K562 (cell line): ENCODE data around the gene RNU6-1. TPM values are rescaled to one million over a fixed set of nuclear protein-coding genes. Genes with fewer than 3 reads are reported as not detected.
A peak's percentile ranks its signal among the peaks of the same experiment; 100 is the strongest.

Experiments
- ATAC-seq: fragments of 200-7000 bp; cut with Tn5 transposase; 3 replicates; pipeline ENCODE4 v1.9.1; 2020; ENCODE audit warnings: moderate library complexity
- BruUV-seq: library from RNA; stranded (reverse); fragments of 400-500 nt; replicated peaks from 2 replicates; lab custom pipeline; 2021; lab: Mats Ljungman, UMichigan
- CTCF ChIA-PET: fragments of 300-600 bp; formaldehyde crosslinking; extraction: SDS; loops from one replicate; lab custom pipeline; 2021; ENCODE audit warnings: low intra/inter-chr PET ratio; lab: Yijun Ruan, JAX
- POLR2A ChIA-PET: fragments of 300-600, 350-650 bp; sonication (Branson Sonifier 250); formaldehyde crosslinking; extraction: SDS; loops from one replicate; lab custom pipeline; 2021; ENCODE audit warnings: antibody characterized with exemption, inconsistent platforms; lab: Yijun Ruan, JAX
- DNase-seq, 4 experiments: peaks; one replicate each; pipeline versions ENCODE4 v3.0.0 to v3.0.0-alpha.2; 2011 to 2018; ENCODE audit warnings: low spot score in 3 of 4, mixed read lengths in 3 of 4; ENCODE audit errors: extremely low read depth in 1 of 4
- FAIRE-seq: peaks from 2 replicates; lab custom pipeline; 2011; peaks lifted over from hg19 to GRCh38; lab: Jason Lieb, UNC
- H2AFZ ChIP-seq: 2 replicates; pipeline ENCODE4 v1.6.0; 2011; ENCODE audit warnings: low read depth, low read length, control low read depth, inconsistent platforms
- H3K27ac ChIP-seq: fragments of 200-600 bp; 3 replicates; pipeline ENCODE4 v1.8.0; 2011; ENCODE audit warnings: low read depth, mild to moderate bottlenecking, control low read depth, inconsistent platforms, low read length, moderate library complexity, mixed read lengths; ENCODE audit errors: extremely low read depth
- H3K27me3 ChIP-seq, 2 experiments: fragments of 300-600 bp in 1 of 2; 2 replicates in 1 of 2; 3 replicates in 1 of 2; pipeline versions ENCODE4 v1.6.0 to v1.8.0; 2011; ENCODE audit warnings: inconsistent platforms in 2 of 2, low read length in 2 of 2, mild to moderate bottlenecking in 1 of 2, mixed read lengths in 1 of 2, moderate library complexity in 1 of 2; ENCODE audit not compliant: control insufficient read depth in 2 of 2, insufficient read depth in 2 of 2
- H3K36me3 ChIP-seq: fragments of 300-600 bp; 3 replicates; pipeline ENCODE4 v1.8.0; 2011; ENCODE audit warnings: mild to moderate bottlenecking, low read length, inconsistent platforms; ENCODE audit not compliant: control insufficient read depth, insufficient read depth
- H3K4me1 ChIP-seq, 2 experiments: fragments of 200-600 bp in 1 of 2; replicated peaks in 1 of 2; 2 replicates in 1 of 2; 3 replicates in 1 of 2; pipeline versions ENCODE4 v1.5.1 to v1.8.0; 2011; ENCODE audit warnings: inconsistent platforms in 2 of 2, low read length in 2 of 2, mild to moderate bottlenecking in 1 of 2, mixed read lengths in 1 of 2, moderate library complexity in 1 of 2; ENCODE audit not compliant: control insufficient read depth in 2 of 2, insufficient read depth in 2 of 2
- H3K4me2 ChIP-seq: 2 replicates; pipeline ENCODE4 v1.6.1; 2011; ENCODE audit warnings: low read length, control low read depth, inconsistent platforms, mixed read lengths; ENCODE audit not compliant: insufficient read depth
- H3K4me3 ChIP-seq: fragments of 200-600 bp; sonication (generic), shearing (Covaris generic); 2 replicates; pipeline ENCODE4 v1.5.1; 2016; ENCODE audit warnings: control low read depth, inconsistent platforms
- H3K79me2 ChIP-seq: fragments of 200-600 bp; 3 replicates; pipeline ENCODE4 v1.8.0; 2011; ENCODE audit warnings: low read length, inconsistent platforms; ENCODE audit not compliant: control insufficient read depth, insufficient read depth
- H3K9ac ChIP-seq, 2 experiments: 2 replicates each; pipeline versions ENCODE4 v1.6.0 to v1.6.1; 2011; ENCODE audit warnings: low read depth in 2 of 2, low read length in 2 of 2, control low read depth in 1 of 2, inconsistent platforms in 1 of 2, mild to moderate bottlenecking in 1 of 2, mixed read lengths in 1 of 2; ENCODE audit not compliant: insufficient read depth in 1 of 2
- H3K9me1 ChIP-seq: one replicate; pipeline ENCODE4 v1.6.0; 2011; ENCODE audit warnings: inconsistent platforms, mild to moderate bottlenecking, low read length, moderate library complexity; ENCODE audit not compliant: control insufficient read depth, insufficient read depth
- H3K9me3 ChIP-seq: replicated peaks from 2 replicates; pipeline ENCODE4 v1.5.1; 2011; ENCODE audit warnings: low read depth, low read length, inconsistent platforms; ENCODE audit not compliant: control insufficient read depth, insufficient read depth
- H4K20me1 ChIP-seq: replicated peaks from 2 replicates; pipeline ENCODE4 v1.6.1; 2011; ENCODE audit warnings: low read length, inconsistent platforms, mixed read lengths; ENCODE audit not compliant: control insufficient read depth, insufficient read depth
- CC2D1A ChIP-seq: fragments of 450-650 bp; IDR thresholded peaks from 2 replicates; pipeline ENCODE4 v1.6.1; 2017; ENCODE audit warnings: mild to moderate bottlenecking
- CTBP1 ChIP-seq: fragments of 450-650 bp; IDR thresholded peaks from 2 replicates; pipeline ENCODE4 v1.6.1; 2016; ENCODE audit warnings: borderline replicate concordance
- EWSR1 ChIP-seq: fragments of 450-650 bp; IDR thresholded peaks from 2 replicates; pipeline ENCODE4 v1.6.1; 2018; ENCODE audit warnings: borderline replicate concordance, mild to moderate bottlenecking, low read depth, moderate library complexity; ENCODE audit not compliant: partially characterized antibody
- GTF2F1 ChIP-seq: IDR thresholded peaks from 2 replicates; pipeline ENCODE4 v1.6.1; 2011; ENCODE audit warnings: low read depth, low read length, improper control_type of control experiment
- HDAC1 ChIP-seq, 2 experiments: fragments of 450-650 bp; IDR thresholded peaks; 2 replicates each; pipeline ENCODE4 v1.6.1; 2016 to 2017; ENCODE audit warnings: inconsistent platforms in 1 of 2, mild to moderate bottlenecking in 1 of 2, moderate library complexity in 1 of 2
- KLF1 ChIP-seq: fragments of 450-650 bp; IDR thresholded peaks from 2 replicates; pipeline ENCODE4 v1.6.1; 2016; ENCODE audit warnings: missing genetic modification characterization, missing compliant biosample characterization
- MED1 ChIP-seq: sonication (generic); formaldehyde crosslinking; IDR thresholded peaks from 2 replicates; pipeline ENCODE4 v1.8.1; 2023; ENCODE audit warnings: missing genetic modification reagents, borderline replicate concordance
- POLR2AphosphoS2 ChIP-seq: IDR thresholded peaks from 2 replicates; pipeline ENCODE4 v1.6.1; 2012; ENCODE audit warnings: low read length, improper control_type of control experiment
- YY1 ChIP-seq, 3 experiments: IDR thresholded peaks; 2 replicates each; pipeline ENCODE4 v1.6.1; 2011; ENCODE audit warnings: low read length in 2 of 3, mild to moderate bottlenecking in 2 of 3, moderate library complexity in 2 of 3, borderline replicate concordance in 1 of 3, control low read depth in 1 of 3, low read depth in 1 of 3; ENCODE audit not compliant: insufficient read depth in 3 of 3, insufficient replicate concordance in 2 of 3, control insufficient read depth in 1 of 3, insufficient read length in 1 of 3; ENCODE audit errors: extremely low read depth in 1 of 3
- ZBTB9 ChIP-seq: fragments of 450-650 bp; formaldehyde crosslinking; IDR thresholded peaks from 2 replicates; pipeline ENCODE4 v1.4.0; 2020; ENCODE audit warnings: mild to moderate bottlenecking, moderate library complexity
- ZNF395 ChIP-seq: fragments of 200-800 bp; sonication (Bioruptor generic); IDR thresholded peaks from 2 replicates; pipeline ENCODE4 v1.6.1; 2017; ENCODE audit warnings: missing genetic modification characterization, missing compliant biosample characterization
- ZZZ3 ChIP-seq: fragments of 450-650 bp; IDR thresholded peaks from 2 replicates; pipeline ENCODE4 v1.6.1; 2016; ENCODE audit warnings: antibody characterized with exemption, mild to moderate bottlenecking, moderate library complexity
- WGBS: fragments of 100-300 bp; shearing (Covaris generic); methylation state at CpG from one replicate; pipeline ENCODE4 v1.1.6; 2016; ENCODE audit warnings: low coverage, mixed read lengths; ENCODE audit not compliant: insufficient coverage; ENCODE audit errors: missing lambda C conversion rate; 5-methylcytosine and 5-hydroxymethylcytosine counted together
- in situ Hi-C: fragments of 300-500 bp; cut with MboI; formaldehyde crosslinking; loops from 4 replicates; pipeline ENCODE4 v1.15.0; 2018; ENCODE audit warnings: inconsistent platforms, mixed read lengths
- intact Hi-C: fragments of 100-400 bp; cut with micrococcal nuclease; formaldehyde crosslinking; loops from 2 replicates; pipeline ENCODE4 v1.14.2; 2022
- polyA plus RNA-seq, 8 experiments: library from polyadenylated mRNA; depleted of rRNA in 4 of 8; stranded (reverse) in 5 of 8; unstranded in 3 of 8; fragments of >200 nt; fragmentation: Nextera tagmentation in 2 of 8; fragmentation: Illumina TruSeq in 1 of 8; extraction: Ambion mirVana in 2 of 8; extraction: Trizol in 1 of 8; gene quantifications; 2 replicates each; pipeline versions ENCODE4 v1.2.1 to v1.2.3, GENCODE V29; 2011 to 2014; ENCODE audit warnings: inconsistent platforms in 1 of 8, missing spikeins in 1 of 8
- total RNA-seq, 7 experiments: library from RNA; depleted of rRNA in 6 of 7; stranded (reverse); fragments of >200 nt in 6 of 7; fragmentation: Illumina TruSeq in 2 of 7; extraction: Trizol in 2 of 7; gene quantifications; 2 replicates each; pipeline versions ENCODE4 v1.2.1 to v1.2.3, GENCODE V29; 2011 to 2021; ENCODE audit warnings: low replicate concordance in 1 of 7
- TF ChIP-seq, protein P1 (sequence below): sonication (generic); IDR thresholded peaks from 2 replicates; pipeline ENCODE4 v1.6.1; 2016
- TF ChIP-seq, protein P2 (sequence below), 3 experiments: IDR thresholded peaks in 2 of 3; conservative IDR thresholded peaks in 1 of 3; 2 replicates each; pipeline ENCODE4 v1.5.1; 2011 to 2012; ENCODE audit warnings: low read length in 3 of 3, mild to moderate bottlenecking in 3 of 3, control low read depth in 2 of 3, improper control_type of control experiment in 1 of 3, inconsistent platforms in 1 of 3, low read depth in 1 of 3, mixed read lengths in 1 of 3, moderate library complexity in 1 of 3; ENCODE audit not compliant: insufficient read depth in 2 of 3

Gene RNU6-1
- total and polyA plus RNA-seq, 9 of the 15 experiments (the other 6 are each of a cell fraction or from before 2014, with no cell fraction given) = not detected

GRCh38 chr15:67840749-67841512, 1.1 kb upstream of the RNU6-1 start:
- POLR2A ChIA-PET = interaction anchor here (0.6 to 1.6 kb wide), 9 partner anchors 10 to 1034 kb away, joined by 3 to 5 read pairs (median 3); partner anchors contain the start of gene PIAS1
- H3K79me2 ChIP-seq = no peaks in the 10 kb centered on the region
- no peaks in the 10 kb centered on the region for H4K20me1 ChIP-seq
- DNase-seq (peak in 2 of 4 experiments; percentile 36 to 43), ATAC-seq (peak; percentile 35), FAIRE-seq (peak; percentile 37)
- intact Hi-C loops (no loop called here), in situ Hi-C loops (no loop called here)
- no peaks in the 10 kb centered on the region for H3K9me3 ChIP-seq
- WGBS = 14% methylated on average over 14 of the region's 17 CpGs
- peak overlapping the region; percentile 92 for H3K27ac ChIP-seq
- H2AFZ ChIP-seq = peak overlapping the region; percentile 96
- H3K36me3 ChIP-seq = no peaks in the 10 kb centered on the region
- peaks cover 22 to 28% of the 10 kb centered on the region in 2 experiments for H3K4me1 ChIP-seq
- BruUV-seq = no TSS peak
- H3K27me3 ChIP-seq = peaks cover 0 to 2% of the 10 kb centered on the region in 2 experiments; a peak in 2 of 5 replicates
- no peaks in the 10 kb centered on the region for H3K9me1 ChIP-seq
- peak overlapping the region; percentile 85 for H3K4me2 ChIP-seq
- CTCF ChIA-PET = interaction anchor here (0.7 to 1.8 kb wide), 2 partner anchors 314 to 414 kb away, joined by 3 to 4 read pairs; no protein-coding TSS in a partner anchor
- H3K9ac ChIP-seq = peak overlapping the region; percentile 89 to 97
- H3K4me3 ChIP-seq = peak overlapping the region; percentile 66
- TF ChIP-seq CC2D1A (no peak), KLF1 (tag) (no peak), MED1 (CRISPR knock-in tag) (no peak), CTBP1 (0 out of 2 replicates have a peak, but pooled peaks have one; percentile 40), ZNF395 (CRISPR knock-in tag) (peak; percentile 77; the same call in 1 of the 2 replicates), POLR2AphosphoS2 (no peak), ZBTB9 (CRISPR knock-in tag) (no peak), ZZZ3 (no peak), HDAC1 (IDR thresholded peaks at IDR 0.05) (peak in 1 of 2 experiments; percentile 30; a peak in 1 of 4 replicates), GTF2F1 (no peak), EWSR1 (no peak), YY1 (IDR thresholded peaks at IDR 0.05; ENCODE audit: borderline replicate concordance in 1 of 3, control insufficient read depth in 1 of 3, extremely low read depth in 1 of 3, insufficient read depth in 3 of 3, insufficient read length in 1 of 3, insufficient replicate concordance in 2 of 3, low read depth in 1 of 3, low read length in 2 of 3) (peak in 1 of 3 experiments; percentile 11)
- TF ChIP-seq, protein P1, sequence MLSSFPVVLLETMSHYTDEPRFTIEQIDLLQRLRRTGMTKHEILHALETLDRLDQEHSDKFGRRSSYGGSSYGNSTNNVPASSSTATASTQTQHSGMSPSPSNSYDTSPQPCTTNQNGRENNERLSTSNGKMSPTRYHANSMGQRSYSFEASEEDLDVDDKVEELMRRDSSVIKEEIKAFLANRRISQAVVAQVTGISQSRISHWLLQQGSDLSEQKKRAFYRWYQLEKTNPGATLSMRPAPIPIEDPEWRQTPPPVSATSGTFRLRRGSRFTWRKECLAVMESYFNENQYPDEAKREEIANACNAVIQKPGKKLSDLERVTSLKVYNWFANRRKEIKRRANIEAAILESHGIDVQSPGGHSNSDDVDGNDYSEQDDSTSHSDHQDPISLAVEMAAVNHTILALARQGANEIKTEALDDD = 0 out of 2 replicates have a peak, but pooled peaks have one; percentile 51
- TF ChIP-seq, protein P2, sequence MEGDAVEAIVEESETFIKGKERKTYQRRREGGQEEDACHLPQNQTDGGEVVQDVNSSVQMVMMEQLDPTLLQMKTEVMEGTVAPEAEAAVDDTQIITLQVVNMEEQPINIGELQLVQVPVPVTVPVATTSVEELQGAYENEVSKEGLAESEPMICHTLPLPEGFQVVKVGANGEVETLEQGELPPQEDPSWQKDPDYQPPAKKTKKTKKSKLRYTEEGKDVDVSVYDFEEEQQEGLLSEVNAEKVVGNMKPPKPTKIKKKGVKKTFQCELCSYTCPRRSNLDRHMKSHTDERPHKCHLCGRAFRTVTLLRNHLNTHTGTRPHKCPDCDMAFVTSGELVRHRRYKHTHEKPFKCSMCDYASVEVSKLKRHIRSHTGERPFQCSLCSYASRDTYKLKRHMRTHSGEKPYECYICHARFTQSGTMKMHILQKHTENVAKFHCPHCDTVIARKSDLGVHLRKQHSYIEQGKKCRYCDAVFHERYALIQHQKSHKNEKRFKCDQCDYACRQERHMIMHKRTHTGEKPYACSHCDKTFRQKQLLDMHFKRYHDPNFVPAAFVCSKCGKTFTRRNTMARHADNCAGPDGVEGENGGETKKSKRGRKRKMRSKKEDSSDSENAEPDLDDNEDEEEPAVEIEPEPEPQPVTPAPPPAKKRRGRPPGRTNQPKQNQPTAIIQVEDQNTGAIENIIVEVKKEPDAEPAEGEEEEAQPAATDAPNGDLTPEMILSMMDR (IDR thresholded peaks at IDR 0.05 in 2 of 3, conservative IDR thresholded peaks at IDR 0.05 in 1 of 3; ENCODE audit: insufficient read depth in 2 of 3, low read depth in 1 of 3, low read length in 3 of 3) = 0 out of 6 replicates have a peak, but pooled peaks of 2 of the 3 experiments have one; percentile 3 to 18
